Activated CD4-positive, CD25-positive, alpha-beta regulatory T cell treated with anti-CD3 and anti-CD28 coated beads, Interleukin-2, amount 50 U/mL, for 72 hours (primary cell): ENCODE data around the gene TCFL5.
"Not testable (repeated sequence)": the region's sequence is repeated elsewhere in the genome, so short reads cannot be mapped to it uniquely, and the experiment has no call there.

Source experiments
- DNase-seq: peaks from one replicate; pipeline ENCODE4 v3.0.0; 2021

Gene TCFL5

GRCh38 chr20:62852841-62853240 lies 8.8 kb downstream of the TCFL5 start:
- no peak for DNase-seq

GRCh38 chr20:62852196-62852595 lies 9.4 kb downstream of the TCFL5 start:
- no peak for DNase-seq

- no peak for DNase-seq
Observed at GRCh38 chr20:62850333-62850974, 11.2 kb downstream of the TCFL5 start.

GRCh38 chr20:62849431-62849830 lies 12.2 kb downstream of the TCFL5 start:
- no peak for DNase-seq

GRCh38 chr20:62848917-62849316 lies 12.7 kb downstream of the TCFL5 start:
- DNase-seq: not testable (repeated sequence)

- no peak for DNase-seq
Observed at GRCh38 chr20:62846166-62846890, 15.3 kb downstream of the TCFL5 start.

GRCh38 chr20:62845416-62846160 lies 16.0 kb downstream of the TCFL5 start:
- no peak for DNase-seq

GRCh38 chr20:62844182-62844581 lies 17.4 kb downstream of the TCFL5 start:
- no peak for DNase-seq

GRCh38 chr20:62843656-62844055 lies 18.0 kb downstream of the TCFL5 start:
- no peak for DNase-seq

GRCh38 chr20:62841705-62842212 lies 19.9 kb downstream of the TCFL5 start:
- DNase-seq: no peak

- no peak for DNase-seq
Observed at GRCh38 chr20:62840244-62841197, 21.1 kb downstream of the TCFL5 start.

GRCh38 chr20:62839816-62840215 lies 21.8 kb downstream of the TCFL5 start:
- no peak for DNase-seq

GRCh38 chr20:62839261-62839660 lies 22.4 kb downstream of the TCFL5 start:
- no peak for DNase-seq

- DNase-seq: no peak
Observed at GRCh38 chr20:62838128-62838891, 23.3 kb downstream of the TCFL5 start.

GRCh38 chr20:62837790-62838127 lies 23.9 kb downstream of the TCFL5 start:
- no peak for DNase-seq

- DNase-seq: no peak
Observed at GRCh38 chr20:62836967-62837490, 24.6 kb downstream of the TCFL5 start.

GRCh38 chr20:62835931-62836861 lies 25.4 kb downstream of the TCFL5 start:
- DNase-seq: no peak

- no peak for DNase-seq
Observed at GRCh38 chr20:62834967-62835730, 26.5 kb downstream of the TCFL5 start.

- DNase-seq: no peak
Observed at GRCh38 chr20:62832951-62833391, 28.7 kb downstream of the TCFL5 start.
